ENCODE results near the gene AIMP2.
"Not testable (repeated sequence)": the region's sequence is repeated elsewhere in the genome, so short reads cannot be mapped to it uniquely, and the experiment has no call there.

DNA sequence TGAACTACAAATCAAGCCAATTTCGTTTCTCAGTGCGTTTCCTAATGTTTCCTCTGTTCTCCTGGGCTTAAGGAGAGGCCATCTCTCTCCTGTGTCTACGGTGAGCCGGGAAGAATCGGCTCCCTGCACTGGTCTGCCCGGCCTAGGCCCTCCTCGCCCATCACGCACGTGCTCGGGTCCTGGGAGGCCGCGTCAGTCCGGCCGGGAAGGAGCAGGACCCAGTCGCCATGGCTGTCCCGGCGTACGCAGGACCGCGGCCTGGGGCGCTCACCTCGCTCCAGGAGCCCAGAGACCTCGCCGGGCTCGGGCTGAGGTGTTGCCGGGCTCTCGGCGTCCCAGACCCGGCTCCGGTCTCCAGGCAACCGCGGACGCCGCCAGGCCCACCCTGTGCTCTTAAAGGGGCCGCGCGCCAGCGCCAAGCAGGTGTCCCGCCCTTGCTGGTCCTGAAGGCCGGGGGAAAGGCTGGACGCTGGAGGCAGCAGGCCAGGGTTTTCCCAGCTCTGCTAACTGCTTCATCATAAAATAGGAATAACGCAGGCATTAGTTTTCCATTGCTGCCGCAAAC lies 38.6 kb upstream of the AIMP2 start, which contains the start of gene RSPH10B:
- TF ChIP-seq, protein P1, sequence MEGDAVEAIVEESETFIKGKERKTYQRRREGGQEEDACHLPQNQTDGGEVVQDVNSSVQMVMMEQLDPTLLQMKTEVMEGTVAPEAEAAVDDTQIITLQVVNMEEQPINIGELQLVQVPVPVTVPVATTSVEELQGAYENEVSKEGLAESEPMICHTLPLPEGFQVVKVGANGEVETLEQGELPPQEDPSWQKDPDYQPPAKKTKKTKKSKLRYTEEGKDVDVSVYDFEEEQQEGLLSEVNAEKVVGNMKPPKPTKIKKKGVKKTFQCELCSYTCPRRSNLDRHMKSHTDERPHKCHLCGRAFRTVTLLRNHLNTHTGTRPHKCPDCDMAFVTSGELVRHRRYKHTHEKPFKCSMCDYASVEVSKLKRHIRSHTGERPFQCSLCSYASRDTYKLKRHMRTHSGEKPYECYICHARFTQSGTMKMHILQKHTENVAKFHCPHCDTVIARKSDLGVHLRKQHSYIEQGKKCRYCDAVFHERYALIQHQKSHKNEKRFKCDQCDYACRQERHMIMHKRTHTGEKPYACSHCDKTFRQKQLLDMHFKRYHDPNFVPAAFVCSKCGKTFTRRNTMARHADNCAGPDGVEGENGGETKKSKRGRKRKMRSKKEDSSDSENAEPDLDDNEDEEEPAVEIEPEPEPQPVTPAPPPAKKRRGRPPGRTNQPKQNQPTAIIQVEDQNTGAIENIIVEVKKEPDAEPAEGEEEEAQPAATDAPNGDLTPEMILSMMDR (IDR thresholded peaks at IDR 0.05; ENCODE audit: borderline replicate concordance, extremely low read depth, low read length, poor library complexity, severe bottlenecking), result not testable (repeated sequence)
- TF ChIP-seq EZH2 (IDR thresholded peaks at IDR 0.05; ENCODE audit: borderline replicate concordance, low read depth, low read length, severe bottlenecking), result not testable (repeated sequence)
